GM21737 (cell line): ENCODE data around the gene CEP104.

Experiments
- ATAC-seq: cut with Tn5 transposase; IDR thresholded peaks from one replicate; pipeline ENCODE4 v1.9.1; 2021; ENCODE audit warnings: mild to moderate bottlenecking, moderate library complexity; ENCODE audit not compliant: unreplicated experiment

Gene CEP104

DNA sequence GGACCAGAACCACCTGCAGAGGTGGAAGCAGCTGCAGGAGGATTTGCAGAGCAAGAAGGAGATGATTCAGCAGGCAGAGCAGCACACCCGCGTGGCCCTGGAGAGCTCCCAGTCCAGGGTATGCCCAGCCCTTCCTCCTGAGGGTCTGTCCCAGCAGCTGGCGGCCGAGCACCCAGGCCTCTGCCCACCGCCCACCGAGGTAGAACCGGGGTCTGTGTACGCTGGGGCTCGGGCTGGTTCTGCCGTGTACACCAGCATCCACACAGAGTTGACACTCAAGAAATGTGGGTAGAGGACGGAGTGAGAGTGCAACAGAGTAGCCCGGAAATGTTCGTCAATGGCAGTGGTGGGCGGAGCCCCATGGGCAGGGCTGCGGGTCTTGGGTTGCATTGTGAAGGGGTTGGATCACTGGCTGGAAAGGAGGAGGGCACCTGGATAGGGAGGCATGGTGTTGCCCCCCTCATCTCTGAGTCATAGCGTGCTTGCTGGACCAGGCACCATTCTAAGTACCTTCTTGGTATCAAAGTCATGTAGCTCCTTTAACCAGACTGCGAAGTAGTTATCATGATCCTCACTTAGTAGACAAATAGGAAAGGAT, 89.6 kb downstream of the CEP104 start:
- ATAC-seq: no peak

DNA sequence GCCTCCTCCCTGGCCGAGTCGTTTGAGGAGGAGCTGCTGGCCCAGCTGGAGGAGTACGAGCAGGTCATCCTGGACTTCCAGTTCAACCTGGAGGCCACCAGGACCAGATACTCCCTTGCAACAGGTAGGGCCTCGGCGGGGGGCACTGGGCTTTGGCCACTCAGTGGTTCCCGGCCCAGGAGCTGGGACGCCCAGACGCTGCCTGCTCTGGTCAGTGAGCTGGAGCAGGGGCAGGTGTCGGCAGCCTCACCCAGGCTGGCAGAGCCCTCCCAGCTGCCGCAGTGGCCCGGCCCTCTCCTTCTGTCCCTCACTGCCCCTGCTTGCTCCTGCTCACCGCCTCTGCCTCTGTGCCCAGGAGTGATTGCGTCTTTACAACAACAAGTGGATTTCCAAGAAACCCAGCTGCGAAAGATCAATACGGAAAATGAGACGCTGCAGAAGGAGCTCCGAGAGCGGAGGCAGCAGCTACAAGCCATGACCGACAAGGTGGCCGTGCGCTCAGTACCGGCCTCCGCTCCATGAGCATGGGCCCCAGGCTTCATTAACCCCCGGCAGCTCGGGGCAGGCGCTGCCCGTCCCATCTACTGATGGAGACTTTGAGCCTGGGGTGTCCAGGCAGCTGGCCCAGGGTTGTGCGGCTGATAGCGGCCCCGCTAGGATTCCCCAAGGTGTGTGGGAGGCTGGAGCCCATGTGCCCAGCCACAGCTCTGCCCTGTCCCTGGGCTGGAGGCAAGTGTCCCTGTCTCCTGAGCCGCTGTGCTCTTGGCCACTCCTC, 93.5 kb downstream of the CEP104 start:
- no peak for ATAC-seq

DNA sequence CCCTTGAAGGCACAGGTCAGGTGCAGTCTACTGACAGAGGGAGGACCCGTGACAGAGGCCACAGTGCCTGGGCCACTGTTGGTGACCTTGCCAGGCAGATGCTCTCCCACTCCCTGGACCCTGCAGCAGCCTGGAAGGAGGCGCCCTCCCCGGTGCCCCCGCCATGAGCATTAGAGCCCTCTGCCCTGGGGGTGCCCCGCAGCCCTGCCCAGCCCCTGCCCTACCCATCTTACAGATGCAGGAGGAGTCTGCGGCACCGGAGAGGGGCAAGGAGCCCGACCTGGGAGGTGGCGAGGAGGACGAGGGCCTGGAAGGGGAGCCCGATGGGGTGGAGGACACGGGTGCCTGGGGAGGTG, 94.2 kb downstream of the CEP104 start:
- no peak for ATAC-seq

DNA sequence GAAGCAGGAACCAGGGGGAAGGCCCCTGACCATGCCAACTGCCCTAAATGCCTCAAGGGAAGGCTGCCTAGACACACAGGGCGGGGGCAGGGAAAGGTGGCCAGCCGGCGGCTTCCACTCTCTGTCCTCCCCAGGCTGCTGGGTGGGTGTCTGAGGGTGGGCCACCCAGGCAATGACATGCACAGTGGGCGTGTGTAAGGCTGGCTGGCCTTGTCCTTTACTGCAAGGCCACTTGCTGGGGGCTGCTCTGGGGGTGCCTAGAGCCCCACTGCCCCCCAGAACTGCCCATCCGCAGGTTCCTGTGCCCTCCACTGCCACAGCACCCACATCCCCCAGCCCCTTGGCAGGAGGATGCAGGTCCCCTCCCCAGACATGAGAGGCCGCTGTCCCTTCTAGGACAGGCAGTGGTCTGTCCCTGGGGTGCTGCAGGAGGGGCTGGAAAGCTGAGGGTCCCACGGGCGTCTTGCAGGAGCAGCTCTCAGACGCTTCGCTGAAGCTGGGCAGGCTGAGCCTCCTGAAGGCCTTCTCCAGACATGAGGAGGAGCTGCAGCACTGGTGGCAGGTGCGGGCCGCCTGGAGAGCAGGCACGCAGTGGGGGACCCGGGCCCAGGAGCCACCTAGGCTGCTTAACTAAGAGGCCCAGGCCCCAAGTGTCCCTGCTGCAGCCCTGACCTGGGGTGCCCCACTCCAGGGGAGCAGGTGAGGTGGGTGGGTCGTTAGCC, 94.7 kb downstream of the CEP104 start:
- no peak for ATAC-seq
